Transverse colon (tissue), 4 donors: ENCODE measurements around the gene E4F1.

Source experiments
- CTCF ChIP-seq, 5 experiments: fragments of 200-600 bp in 3 of 5; fragments of 450-650 bp in 2 of 5; sonication (generic) in 3 of 5; IDR thresholded peaks; 1 replicate in 2 of 5; 2 replicates in 3 of 5; pipeline ENCODE4 v1.5.1; 2016 to 2017; ENCODE audit warnings: antibody characterized with exemption in 5 of 5, inconsistent platforms in 3 of 5, mild to moderate bottlenecking in 2 of 5, moderate library complexity in 1 of 5
- POLR2A ChIP-seq: fragments of 450-650 bp; IDR thresholded peaks from one replicate; pipeline ENCODE4 v1.6.1; 2016; ENCODE audit warnings: antibody characterized with exemption, mild to moderate bottlenecking, moderate library complexity
- POLR2AphosphoS5 ChIP-seq, 3 donors: sonication (generic); formaldehyde crosslinking; IDR thresholded peaks; one replicate each; pipeline ENCODE4 v1.6.1; 2016; ENCODE audit warnings: antibody characterized with exemption in 3 of 3

GRCh38 chr16:2200313-2200712 is 23.1 kb upstream of the E4F1 start:
- TF ChIP-seq CTCF (IDR thresholded peaks at IDR 0.05) = no peak
- TF ChIP-seq POLR2AphosphoS5 (IDR thresholded peaks at IDR 0.05) = no peak
- no peak for TF ChIP-seq POLR2A
